Activated CD4-positive, alpha-beta T cell treated with anti-CD3 and anti-CD28 coated beads for 48 hours (primary cell): ENCODE data around the gene COMMD7.
"Not testable (repeated sequence)": the region's sequence is repeated elsewhere in the genome, so short reads cannot be mapped to it uniquely, and the experiment has no call there.

ENCODE experiments used
- DNase-seq: peaks from one replicate; pipeline ENCODE4 v3.0.0-alpha.2; 2020

COMMD7 gene

DNA sequence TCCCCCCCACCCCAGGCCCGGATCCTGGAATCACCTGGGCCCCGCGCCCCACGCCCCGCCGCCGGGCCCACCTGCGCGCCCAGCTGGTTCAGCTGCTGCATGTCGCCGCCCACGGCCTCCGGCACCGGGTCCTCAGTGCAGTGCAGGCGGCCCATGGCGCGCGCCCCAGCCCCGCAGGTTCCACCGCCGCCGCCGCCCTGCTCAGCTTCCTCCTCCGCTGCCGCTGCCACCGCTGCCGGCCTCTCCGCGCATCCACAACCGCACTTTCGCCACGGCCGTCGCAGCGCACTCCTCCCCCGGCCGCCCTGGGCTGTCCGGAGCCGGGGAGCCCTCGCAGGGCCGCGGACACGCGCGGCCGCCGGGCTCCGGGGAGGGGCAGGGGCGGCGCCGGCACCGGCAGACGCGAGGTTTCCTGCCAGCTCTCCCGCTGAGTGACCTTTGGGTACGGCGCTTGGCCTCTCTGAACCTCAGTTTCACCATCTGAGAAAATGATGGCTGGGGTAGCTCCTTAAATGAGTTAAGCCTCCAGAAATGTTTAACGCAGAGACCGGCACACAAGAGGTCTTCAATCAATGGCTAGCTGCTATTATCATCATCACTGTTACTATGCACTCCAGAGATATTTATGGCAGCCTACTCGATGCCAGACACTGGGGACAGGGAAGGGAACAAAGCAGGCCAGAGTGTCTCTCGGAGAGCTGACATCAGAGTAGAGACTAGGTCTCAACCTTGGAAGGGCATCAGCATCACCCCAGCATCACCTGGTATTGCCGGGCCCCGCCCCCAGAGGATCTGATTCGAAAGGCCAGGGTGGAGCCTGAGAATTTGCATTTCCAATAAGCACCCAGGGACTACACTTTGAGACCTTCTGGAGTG is at the start of gene COMMD7:
COMMD7 (minus strand) TSS at position 231 of the 876 bp plus-strand sequence; CDS start at position 155, 76 bp downstream.
- peak; percentile 86 for DNase-seq

DNA sequence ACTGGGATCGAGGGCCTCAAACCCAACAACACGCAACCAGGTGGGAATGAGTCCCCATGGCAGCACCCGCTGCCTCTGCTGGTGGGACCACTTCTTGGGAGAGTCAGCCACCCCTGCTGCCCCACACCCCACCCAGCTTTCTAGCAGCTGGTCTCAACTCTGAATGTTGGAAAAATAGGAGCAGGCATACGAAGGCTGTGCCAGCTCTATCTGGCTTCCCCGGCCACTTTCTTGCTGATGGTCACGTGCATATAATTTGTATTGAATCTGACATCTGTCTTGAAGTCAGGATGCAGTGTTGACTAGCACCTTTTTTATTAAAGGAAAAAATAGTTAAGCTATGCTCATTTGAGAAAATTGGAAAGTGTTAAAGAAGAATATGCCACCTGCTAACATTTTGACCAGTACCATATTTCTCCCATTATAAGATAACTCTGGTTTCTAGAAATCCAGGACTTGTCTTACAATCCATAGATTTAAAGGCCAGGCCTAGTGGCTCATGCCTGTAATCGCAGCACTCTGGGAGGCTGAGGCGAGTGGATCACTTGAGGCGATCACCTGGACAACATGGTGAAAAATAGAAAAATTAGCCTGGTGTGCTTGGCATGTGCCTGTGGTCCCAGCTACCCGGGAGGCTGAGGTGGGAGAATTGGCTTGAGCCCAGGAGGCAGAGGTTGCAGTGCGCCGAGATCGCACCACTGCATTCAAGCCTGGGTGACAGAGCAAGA is 49.6 kb upstream of the COMMD7 start:
- peak; percentile 15 for DNase-seq

DNA sequence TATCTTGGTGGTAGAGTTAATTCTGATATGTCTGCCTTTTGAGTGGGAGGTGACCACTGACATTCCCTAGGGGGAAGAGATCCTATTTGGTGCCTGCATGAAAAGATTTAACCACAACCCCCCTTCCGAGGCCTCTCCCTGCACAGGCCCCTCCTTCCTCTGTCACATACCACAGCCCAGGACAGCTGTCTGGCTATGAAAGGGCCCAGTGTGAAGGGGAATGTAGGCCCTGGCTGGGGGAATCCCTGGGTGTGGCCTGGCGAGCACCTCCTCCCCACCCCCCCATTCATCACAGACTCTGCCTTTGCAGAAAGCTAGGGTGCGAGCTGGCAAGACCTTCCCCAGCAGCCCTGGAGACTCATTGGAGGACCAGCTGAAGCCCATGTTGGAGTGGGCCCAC is 49.0 kb upstream of the COMMD7 start:
- peak; percentile 40 for DNase-seq

DNA sequence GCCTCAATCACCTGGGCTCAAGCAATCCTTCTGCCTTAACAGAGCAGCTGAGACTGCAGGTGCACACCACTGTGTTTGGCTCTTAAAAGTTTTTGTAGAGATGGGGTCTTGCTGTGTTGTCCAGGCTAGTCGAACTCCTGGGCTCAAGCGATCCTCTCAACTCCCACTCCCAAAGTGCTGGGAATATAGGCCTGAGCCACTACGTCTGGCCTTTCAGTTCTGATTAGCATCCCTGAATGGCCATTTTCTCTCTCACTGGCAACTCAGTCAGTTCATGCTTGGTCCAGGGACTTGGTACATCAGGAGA is 47.4 kb upstream of the COMMD7 start:
- DNase-seq = no peak

DNA sequence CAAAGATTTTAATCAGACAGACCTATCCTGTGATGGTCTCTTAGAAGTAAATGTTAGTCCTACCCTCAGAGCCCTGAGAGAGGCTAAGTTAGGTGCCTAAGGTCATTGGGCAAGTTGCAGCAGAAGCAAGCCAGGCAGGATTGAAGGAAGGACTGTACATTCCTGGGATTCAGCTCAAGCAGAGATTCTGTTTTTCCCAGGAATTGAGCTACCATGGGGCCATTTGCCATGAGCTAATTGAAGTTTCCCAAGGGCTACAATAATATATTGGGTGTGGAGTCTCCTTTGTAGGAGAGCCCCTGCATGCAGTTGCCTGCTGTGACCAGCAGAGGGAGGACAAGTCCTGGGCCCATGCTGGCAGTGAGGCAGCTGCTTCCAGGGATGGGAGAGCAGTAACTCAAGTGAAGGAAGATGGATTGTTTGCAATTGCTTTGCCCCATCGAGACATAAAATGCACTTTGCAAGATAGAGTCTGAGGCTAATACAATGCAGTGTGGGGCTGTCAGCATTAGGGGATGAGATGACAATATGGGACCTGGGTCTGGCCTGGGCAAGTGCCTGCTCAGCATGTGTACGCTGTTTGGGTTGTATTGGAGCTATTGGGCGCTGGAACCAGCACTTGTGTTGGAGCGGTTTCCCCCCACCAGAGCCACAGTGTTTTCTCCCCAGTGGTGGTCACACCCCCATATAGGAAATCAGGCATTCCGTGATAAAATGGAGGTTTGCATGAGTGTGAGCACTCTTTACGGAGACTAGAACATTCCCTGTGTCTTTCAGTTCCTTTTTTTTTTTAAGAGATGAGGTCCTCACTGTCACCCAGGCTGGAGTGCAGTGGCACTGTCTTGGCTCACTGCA is 46.9 kb upstream of the COMMD7 start:
- DNase-seq = peak; percentile 80

DNA sequence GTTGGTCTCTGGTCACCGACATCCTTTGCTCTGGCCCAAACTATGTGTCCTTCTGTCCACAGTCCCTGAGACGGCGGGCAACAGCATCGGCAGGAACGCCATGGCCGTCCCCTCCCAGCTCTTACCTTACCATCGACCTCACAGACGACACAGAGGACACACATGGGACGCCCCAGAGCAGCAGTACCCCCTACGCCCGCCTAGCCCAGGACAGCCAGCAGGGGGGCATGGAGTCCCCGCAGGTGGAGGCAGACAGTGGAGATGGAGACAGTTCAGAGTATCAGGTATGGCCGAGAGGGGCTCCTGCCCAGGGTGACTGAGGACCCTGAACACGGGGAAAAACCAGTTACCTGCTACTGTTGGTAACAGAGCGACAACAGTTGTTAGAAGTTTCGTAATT is 43.9 kb upstream of the COMMD7 start:
- no peak for DNase-seq

DNA sequence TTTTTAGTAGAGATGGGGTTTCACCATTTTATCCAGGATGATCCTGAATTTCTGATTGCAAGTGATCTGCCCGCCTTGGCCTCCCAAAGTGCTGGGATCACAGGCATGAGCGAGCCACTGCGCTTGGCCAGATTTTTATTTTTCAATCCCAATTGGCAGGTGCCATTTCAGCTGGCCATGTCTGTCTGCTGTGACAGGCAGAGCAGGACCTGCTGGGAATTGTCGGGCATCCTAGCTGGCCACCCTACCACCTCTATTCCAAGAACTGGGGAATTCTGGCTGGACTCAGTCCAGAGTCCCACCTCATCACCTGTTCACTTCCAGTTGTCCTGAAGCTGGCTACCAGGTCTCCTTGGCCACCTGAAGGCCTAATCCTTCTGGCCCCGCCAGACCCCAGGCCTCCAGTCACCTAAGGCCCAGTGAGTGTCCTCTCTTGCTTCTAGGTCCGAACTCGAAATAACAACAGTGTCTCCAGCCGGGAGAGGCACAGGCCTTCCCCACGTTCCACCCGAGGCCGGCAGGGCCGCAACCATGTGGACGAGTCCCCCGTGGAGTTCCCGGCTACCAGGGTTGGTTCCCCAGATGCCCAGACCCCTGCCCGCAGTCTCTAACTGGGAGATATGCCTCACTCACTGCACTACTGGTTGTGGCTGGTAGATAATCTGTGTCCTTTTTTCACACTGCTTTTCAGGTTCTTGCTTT is 42.9 kb upstream of the COMMD7 start:
- no peak for DNase-seq

DNA sequence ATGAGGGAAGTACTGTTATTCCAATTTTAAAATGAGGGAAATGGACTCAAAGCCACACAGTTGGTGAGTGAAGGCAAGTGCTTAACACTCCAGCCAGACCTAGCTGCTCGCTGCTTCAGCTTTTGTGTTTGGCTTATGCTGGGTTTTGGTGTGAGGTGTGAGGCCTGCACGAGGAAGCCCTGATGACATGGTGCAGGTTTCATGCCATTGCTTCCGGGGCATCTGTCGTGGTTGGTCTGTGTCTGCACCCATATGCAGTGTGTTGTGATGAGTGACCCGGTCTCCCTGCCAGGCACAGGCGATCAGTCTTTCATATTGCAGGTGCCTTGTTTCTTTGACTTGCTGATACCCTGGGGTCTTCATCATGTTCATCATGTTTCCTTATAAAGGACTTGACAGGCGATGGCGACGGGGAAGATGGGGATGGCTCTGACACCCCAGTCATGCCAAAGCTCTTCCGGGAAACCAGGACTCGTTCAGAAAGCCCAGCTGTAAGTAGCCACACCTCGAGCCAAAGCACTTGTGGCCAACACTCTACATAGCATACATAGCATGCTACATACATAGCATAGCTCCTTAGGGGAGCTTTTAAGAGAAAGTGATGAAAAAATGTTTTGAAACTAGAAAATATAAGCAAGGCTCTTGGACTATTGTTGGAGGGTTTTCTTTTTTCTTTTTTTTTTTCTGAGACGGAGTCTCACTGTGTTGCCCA is 41.3 kb upstream of the COMMD7 start:
- no peak for DNase-seq

DNA sequence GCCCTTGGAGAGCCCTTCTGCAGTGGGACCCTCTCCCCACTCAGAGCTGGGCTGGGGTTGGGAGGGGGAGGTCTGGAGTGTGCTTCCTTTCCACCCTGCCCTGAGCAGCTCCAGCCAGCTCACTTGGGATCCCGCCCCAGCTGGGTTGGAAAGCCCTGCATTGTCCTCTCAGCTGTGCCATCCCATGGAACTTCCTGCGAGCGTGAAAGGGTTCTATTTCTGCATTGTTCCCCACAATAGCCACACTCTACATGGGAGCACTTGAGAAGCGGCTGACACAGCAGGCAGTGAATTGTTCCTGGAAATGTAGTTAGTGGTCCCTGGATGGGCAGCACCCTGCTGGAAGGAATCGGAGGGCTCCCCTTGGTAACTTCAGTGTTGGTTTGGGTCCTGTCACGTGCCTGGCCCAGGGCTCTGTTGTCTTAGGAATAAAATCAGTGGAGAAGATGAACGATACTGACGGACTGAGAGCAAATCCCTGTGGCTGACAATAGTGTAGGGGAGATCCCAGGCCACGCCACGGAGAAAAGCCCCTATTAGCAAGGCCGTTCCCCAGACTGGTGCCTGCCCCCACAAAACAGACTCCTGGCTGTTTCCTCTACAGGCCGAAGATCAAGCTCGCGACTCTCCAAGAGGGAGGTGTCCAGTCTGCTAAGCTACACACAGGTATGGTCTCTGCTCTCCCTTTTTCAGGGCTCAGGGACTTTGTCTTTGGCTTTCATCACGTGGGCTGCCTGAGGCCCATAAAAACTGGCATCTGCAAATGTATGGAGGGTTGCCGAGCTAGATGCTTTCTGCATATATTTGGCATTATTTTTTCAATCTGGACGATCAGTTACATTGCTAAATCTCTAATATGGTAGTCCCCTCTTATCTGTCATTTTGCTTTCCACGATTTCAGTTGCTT is 37.7 kb upstream of the COMMD7 start:
- DNase-seq = no peak

DNA sequence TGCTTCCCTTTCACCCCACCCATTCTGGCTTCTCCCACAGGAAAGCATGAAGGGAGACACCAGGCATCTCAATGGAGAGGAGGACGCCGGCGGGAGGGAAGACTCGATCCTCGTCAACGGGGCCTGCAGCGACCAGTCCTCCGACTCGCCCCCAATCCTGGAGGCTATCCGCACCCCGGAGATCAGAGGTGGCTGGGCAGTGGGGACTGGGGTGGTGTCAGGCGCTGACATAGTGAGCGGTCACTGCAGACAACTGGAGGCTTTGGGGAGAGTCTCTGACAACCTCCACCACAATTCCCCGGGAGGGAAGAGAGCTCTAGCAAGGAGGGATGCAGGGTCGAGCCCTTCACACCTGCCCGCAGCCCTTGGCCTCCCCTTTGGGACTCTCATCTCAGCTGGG is 37.0 kb upstream of the COMMD7 start:
- no peak for DNase-seq

DNA sequence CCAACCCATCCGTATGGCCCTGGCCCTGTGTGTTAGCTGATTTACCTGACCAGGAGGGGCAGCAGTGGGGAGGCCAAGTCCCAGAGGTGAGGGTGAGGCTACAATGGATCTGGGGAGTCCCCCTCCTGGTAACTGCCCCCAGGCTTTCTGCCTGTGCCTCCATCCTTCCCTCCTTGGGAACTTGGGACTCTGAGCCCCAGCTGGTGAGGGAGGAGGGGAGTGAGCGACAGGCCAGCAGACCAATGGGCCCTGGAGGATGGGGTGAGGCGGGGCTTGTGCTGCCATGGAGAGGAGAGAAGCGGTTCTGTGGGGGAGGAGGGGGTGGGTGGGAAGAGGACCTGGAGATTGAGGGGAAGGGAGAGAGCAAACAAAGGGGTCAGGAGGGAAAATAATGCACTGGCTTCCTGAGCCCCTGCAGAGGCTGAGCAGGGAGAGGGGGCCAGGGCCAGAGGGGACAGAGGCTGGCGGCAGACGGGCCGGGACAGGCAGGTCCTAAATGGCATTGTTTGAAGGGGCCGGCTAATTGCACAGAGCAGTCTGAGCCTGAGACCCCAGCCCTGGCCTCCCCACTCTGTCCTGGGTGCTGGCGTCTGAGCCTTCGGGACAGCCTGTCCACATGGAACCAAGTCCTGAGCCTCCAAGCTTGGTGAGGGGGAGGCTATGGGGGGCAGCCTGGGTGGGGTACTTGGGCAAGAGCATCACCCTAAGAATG is 36.4 kb upstream of the COMMD7 start:
- DNase-seq = no peak

DNA sequence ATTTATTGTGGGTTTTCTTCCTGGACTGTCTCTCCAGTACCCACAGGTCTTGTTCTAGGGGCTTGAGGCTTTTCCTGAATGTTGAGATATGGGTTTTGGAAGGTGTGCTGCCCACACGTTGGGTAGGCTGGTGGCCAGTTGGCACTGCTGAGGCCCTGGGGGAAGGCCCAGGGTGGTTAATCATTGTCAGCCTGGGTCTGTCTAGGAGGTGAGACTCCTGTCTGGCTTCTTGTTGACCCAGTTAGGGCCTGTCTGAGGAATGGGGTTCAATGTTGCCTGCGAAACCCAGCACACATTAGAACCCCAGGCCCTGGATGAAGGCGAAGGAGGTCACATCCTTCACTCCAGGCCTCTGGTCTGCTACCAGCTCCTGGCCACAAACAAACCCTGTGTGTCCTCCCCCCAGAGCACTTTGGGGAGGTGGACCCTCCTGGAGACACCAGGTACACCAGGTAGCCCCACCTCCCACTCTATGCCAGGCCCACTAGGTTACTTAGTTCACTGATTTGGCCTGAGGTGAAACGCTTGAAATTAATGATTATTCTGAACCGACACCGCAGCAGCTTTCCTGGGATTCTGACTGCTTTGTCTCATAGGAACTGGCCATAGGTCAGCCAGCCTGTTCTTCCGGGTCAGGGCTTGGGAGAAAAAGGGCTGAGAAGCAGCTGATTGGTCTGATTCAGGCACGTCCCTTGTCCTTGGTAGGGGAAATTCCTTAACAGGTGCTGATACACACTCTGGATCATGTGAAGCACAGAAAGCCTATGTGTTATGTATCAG is 34.1 kb upstream of the COMMD7 start:
- no peak for DNase-seq

DNA sequence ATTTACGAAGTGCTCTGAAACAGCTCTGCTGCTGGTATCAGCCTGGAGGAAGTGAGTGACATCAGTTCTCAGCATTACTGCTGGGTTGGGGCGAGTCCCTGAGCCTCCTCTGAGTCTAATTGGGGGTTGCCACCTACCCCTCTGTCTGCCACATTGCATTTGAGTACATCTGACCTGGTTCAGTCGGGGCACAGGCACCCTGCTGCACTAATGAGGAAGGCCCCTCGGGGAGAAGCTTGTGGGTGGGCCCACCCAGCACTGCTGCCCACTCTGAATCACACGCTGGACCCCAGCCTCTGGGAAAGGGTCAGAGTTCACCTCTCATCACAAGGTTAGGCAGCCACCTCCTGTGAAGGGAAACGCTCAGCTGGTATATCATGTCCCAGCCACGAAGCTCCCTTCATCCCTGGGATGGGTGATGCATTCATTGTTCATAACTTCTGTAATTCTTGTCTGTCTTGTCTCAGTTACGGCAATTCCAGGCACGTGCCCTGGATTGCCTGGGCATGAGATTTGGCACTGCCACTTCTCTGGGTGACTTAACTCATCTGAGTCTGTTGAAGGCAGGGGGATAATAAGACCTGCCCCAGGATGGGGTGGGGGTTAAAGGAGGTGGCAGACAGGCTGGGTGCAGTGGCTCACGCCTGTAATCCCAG is 32.2 kb upstream of the COMMD7 start:
- no peak for DNase-seq

DNA sequence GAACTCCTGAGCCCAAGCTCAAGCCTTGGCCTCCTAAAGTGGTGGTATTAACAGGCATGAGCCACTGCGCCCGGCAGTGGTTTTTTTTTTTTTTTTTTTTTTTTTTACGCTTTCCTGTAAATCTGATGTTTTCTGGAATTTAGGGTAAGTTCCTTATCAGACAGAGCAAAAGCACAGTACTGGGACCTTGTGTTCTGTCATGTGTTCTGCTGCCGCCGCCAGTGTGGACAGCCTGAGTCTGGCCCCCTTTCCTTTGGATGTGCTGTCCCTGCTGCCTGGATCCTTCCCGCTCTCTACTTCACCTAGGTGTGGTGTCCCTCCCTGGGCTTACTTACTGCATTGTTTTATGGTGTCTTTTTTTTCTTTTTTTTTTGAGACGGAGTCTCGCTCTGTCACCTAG is 30.6 kb upstream of the COMMD7 start:
- no peak for DNase-seq

DNA sequence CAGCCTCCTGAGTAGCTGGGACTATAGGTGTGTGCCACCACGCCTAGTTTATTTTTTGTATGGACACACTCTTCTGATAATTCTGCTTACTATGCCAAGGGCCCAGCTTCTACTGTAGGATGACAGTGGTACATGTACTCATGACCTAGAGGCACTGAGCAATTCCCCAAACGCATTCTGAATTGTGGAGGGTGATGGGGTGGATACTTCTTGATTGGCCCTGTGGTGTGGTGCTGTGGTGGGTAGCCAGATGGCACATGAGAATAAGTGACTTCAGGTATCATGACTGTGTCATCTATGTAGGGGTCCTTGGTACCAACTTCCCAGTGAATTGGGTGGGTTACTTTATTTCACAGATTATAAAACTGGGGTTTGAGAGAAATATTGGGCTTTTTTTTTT is 30.0 kb upstream of the COMMD7 start:
- DNase-seq = no peak

DNA sequence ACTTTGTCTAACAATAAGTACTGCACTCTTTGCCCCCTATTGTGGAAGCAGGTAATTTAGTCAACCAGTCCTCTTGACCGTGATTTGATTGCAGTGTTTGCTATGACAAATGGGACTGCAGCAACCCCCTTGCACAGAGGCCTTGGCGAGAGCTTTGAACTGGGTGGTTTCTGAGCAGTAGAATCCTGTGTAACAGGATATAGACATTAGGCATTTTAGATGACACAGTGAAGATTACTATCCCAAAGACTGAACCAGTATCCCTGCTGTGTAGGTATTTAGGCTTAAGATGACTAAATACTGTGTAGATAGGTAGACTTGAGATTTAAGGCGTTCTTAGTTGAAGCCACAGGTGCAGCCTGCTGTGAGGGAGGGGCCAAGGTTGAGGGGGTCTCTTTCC is 28.8 kb upstream of the COMMD7 start:
- no peak for DNase-seq

DNA sequence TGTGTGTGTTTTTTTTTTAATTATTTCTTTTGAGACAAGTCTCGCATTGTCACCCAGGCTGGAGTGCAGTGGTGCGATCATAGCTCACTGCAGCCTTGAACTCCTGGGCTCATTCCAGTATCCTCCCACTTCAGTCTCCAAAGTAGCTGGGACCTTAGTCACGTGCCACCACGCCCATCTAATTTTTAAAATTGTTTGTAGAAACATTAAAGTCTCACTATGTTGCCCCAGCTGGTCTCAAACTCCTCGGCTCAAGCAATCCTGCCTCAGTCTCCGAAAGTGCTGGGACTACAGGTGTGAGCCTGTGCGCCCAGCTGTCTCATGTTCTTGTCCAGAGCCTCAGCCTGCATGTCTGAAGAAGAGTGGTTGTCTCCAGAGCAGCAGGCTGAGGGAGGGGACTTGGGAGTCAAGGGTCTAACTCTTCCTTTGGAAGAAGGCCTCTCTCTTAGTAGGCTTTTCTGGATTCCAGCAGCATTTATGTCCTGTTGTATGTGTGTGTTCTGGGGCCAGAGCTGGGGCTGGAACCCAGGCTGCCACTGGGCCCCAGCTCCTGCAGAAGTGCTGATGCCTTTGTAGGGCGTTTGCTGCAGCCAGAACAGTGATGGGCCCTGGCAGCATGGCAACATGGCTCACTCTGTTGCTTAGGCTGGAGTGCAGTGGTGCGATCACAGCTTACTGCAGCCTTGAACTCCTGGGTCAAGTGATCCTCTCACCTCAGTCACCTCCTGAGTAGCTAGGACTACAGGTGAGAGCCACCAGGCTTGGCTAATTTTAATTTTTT is 24.3 kb upstream of the COMMD7 start:
- DNase-seq = no peak

DNA sequence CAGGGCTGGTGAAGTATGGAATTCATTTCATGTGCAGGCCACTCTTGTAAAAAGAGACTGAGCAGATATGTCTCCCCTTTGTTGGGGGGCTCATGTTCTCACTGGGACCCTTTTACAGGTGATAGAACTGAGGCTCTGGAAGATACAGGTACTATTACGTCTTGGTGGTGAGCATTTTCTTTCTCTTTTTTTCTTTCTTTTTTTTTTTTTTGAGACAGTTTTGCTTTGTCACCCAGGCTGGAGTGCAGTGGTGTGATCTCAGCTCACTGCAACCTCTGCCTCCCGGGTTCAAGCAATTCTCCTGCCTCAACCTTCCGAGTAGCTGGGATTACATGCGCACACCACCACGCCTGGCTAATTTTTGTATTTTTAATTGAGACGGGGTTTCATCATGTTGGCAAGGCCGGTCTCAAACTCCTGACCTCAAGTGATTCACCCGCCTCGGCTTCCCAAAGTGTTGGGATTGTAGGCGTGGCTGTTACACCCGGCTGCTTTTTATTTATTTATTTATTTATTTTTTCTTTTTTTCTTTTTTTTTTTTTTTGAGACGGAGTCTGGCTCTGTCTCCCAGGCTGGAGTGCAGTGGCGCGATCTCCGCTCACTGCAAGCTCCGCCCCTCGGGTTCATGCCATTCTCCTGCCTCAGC is 22.1 kb upstream of the COMMD7 start:
- not testable (repeated sequence) for DNase-seq
